ENCODE measurements around the gene TMCC2.
A peak's percentile ranks its signal among the peaks of the same experiment; 100 is the strongest.

Gene TMCC2

DNA sequence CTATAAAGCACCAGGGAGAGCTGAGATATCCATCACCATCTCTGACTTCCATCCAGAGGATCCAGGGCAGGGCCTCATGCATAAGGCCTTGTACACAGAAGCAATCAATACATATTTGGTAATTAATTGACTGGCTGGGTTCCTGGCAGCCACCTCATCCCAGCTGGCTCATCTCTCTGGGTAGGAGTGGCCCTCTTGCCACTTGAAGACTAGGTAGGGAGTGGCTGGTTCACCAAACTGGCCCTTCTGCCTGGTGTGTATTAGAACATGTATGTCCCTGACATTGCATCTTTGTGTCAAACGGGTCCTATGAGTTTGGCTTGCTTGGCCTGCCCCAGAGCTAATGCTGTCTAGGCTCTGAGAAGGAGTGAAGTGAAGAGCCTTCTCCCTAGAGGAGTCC is 82.0 kb downstream of the TMCC2 start:
- DNase-seq: no peak

DNA sequence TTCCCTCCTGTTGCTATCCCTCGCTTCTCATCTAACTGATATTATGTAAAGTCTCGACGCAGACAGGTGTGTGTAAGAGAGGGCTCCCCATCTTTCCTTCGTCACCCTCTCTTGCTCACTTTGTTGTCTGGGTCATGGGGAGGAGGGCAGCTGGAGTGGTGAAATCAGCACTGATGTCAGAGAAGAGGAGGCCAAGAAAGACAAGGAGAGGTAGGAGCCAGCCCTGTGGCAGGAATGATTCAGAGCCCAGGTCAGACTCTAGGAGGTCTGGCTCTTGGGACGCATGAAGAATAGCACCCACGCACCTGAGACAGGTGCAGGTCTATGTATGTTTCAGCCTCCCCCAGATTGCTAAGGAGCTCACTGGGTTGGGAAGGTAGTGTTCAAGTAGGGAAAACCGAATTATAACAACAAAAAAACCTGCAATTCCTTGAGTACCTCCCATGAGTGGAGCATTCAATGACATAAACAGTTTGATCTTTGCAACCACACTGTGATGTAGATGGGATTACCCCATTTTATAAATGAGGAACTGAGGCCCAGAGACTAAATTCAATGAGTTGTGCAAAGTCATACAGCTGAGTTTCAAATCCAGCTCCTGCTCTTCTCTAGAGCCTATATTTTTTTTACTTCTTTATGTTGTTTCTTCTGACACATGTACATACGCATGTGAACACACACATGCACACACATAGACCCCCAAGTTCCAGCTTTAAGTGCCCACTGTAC is 83.4 kb downstream of the TMCC2 start:
- no peak for DNase-seq

- DNase-seq: no peak
These were observed 85.3 kb downstream of the TMCC2 start for GRCh38 chr1:205312866-205313562.

DNA sequence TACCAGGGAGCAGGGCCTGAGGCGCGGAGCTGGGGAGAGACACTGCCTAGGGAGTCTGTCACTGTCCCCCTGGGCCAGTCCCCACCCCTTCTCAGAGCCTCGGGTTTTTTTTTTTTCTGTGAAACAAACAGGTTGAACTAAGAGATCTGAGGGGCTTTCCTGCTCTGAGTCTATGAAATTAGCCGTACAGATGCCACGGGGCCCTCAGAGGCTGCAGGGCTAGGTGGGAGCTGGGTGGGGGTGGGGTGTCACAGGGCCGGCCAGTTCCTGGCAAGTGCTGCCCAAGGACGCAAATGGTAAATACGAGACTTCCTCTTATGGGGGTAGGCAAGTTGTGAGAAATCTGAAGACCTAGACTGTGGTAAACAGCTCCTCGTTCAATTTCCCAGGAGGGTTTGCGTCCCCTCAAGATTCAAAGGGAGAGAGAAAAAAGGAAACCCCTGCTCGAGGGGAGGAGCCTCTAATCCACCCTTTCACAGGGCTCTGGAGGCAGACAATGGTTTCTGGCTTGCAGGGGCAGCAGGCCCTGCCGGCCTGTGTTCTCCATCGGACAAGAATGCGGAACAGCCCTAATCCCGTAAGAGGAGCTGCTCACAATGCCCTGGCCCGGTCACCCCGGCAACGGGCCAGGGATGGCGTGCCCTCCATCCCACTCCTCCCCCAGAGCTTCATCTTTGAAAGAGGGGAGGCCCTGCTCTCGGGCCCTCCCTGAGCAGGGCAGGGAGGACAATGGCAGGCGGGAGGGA is 86.0 kb downstream of the TMCC2 start:
- DNase-seq: no peak

- no peak for DNase-seq
These were observed 87.4 kb downstream of the TMCC2 start for GRCh38 chr1:205315008-205315618.

DNA sequence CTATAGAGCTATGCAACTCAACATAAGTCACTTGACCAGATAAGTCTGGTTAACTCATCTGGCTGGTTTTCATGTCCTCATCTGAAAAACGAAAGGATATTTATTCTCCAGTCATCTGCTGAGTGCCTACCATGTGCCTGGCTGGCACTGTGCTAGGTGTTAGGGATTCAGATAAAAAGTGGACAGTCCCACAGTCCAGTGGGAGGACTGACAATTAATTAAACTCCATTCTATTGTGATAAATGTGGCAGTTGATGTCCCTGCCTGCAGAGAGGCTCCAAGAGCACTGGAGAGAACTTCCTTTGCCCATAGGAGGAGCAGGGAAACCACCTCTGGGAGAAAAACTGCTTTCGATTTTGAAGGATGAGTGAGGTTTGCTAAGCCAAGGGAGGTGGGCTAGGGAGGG is 88.4 kb downstream of the TMCC2 start:
- no peak for DNase-seq

DNA sequence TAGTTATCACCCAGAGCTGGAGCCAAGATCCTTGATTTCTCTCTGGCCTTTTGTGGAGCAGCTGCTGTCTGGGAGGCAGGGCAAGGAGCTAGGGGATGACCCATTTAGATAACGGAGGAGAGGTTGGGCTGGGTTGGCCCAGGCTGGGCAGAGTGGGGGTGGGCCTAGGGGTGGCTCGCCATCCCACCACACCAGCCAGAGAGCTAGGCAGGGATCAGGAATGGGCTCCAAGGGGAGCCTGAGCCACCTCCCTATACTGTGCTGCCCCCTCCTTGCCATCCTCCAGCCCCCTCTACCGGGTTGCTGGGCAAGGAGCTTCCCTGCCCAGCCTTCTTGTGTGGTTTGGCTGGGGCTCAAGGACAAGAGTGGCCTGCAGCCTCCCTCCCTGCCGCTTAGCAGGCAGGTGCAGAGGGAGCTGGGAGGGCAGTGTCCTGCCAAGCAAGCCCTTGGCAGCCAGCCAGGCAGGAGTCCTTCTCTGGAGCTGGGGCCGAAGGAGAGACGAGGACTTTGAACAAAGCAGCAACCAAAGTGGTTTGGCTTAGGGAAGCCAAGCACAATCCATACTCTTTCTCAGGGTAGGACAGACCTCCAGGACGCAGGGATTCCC is 89.7 kb downstream of the TMCC2 start:
- DNase-seq: no peak

DNA sequence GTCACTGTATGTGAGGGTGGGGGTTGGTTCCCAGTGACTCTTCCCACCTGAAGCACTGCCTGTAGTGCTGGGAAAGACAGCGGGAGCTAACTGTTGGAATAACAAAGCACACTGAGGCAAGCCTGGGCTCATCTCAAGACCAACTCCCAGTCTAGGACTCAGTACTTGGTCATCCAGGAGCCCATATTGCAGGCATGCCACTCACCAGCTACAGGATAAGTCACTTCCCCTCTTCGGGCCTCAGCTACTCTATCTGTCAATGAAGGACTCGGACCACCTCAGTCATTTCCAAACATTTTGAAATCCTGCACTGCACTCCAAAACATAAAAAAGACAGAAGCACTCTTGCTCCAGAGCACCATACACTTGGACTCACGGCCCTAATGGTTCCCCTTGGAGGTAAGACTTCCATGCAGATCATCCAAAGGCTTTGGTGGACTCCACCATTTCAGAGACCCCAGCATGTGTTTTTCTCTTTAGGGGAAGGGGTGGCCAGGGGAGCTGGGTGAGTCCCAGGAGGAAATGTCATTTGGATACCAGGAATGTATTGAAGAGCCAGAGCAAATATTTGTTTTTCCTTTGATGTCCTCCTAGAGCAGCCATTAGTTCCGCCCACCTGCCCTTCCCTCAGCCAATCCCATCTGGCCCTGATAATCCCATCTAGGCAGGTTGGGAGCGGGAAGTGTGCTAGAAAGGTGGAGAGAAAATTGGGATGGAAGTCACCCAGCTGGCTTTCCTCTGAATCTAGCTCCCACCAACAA is 90.7 kb downstream of the TMCC2 start:
- no peak for DNase-seq

GRCh38 chr1:205319081-205320018 is 91.6 kb downstream of the TMCC2 start:
- no peak for DNase-seq

DNA sequence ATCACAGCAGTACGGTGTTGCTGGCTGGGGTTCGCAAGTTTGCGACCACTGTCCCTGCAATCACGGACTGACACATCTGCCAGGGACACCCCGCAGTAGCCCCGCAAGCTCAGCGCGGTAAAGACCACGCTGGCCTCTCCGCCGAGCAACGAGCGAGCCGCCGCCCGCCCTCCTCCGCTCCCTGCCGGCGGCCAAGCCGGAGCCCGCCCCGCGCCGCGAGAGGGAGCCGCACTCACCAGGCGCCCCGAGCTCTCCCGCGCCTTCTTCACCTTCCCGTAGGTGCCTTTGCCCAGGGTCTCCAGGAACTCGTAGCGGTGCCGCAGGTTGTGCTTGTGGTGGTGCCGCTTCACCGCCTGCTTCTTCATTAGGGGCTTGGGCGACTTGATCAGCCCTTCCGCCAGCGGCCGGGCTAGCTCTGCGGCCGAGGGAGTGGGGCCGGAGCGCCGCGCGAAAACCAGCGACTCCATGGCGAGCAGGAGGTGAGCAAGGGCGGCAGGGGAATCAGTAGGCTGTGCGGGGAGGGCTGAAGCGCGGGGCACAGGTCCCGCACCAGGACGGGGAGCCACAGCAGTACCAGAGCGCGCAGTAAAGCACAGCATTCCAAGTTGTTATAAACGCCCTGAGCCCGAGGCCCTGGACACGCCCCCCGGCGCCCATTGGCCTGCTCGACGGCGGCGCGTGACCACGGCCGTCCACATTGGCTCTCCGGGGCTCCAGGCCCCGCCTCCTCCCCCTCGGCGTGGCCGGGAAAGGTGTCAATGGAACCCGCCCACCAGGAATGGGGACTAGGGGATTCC is 93.6 kb downstream of the TMCC2 start, which contains the start of gene NUAK2:
NUAK2 (minus strand) TSS at position 584 of the 797 bp plus-strand sequence; CDS start at position 467, 117 bp downstream.
- DNase-seq: peak; percentile 78

GRCh38 chr1:205321959-205322283 is 94.2 kb downstream of the TMCC2 start:
- no peak for DNase-seq
